ENCODE results near the gene LRRC15.

GRCh38 chr3:194307849-194308248 is 61.7 kb downstream of the LRRC15 start:
- TF ChIP-seq POLR2A (IDR thresholded peaks at IDR 0.05; ENCODE audit: low read length) (no peak), GATA1 (IDR thresholded peaks at IDR 0.05; ENCODE audit: low read depth, low read length) (no peak)
